ENCODE measurements around the gene MTARC2. TPM values are rescaled to one million over a fixed set of nuclear protein-coding genes. Genes with fewer than 3 reads are reported as not detected.

Gene MTARC2
- total and polyA plus RNA-seq, 10 of the 15 experiments (the other 5 are each of a cell fraction or from before 2014, with no cell fraction given) = 1.9 to 5.5 (median 3.3) TPM

GRCh38 chr1:220819467-220820026, 71.4 kb downstream of the MTARC2 start:
- no peaks in the 10 kb centered on the region for H3K9me3 ChIP-seq (replicated peaks; ENCODE audit: control insufficient read depth, insufficient read depth, low read length)
- in situ Hi-C loops (cut with MboI) = no loop called here
- H3K36me3 ChIP-seq (ENCODE audit: control insufficient read depth in 2 of 2, insufficient read depth in 2 of 2, low read length in 1 of 2) = no peaks in the 10 kb centered on the region
- SMC1A ChIA-PET (ENCODE audit: uncharacterized antibody, unreplicated experiment) = no interaction called here
- intact Hi-C loops (cut with micrococcal nuclease; ENCODE audit: unreplicated experiment) = no loop called here
- DNase-seq (ENCODE audit: low read depth, low spot score) (no peak), ATAC-seq (no peak), FAIRE-seq (no peak)
- WGBS (ENCODE audit: insufficient coverage, insufficient replicate concordance, low lambda C conversion rate, missing lambda C conversion rate) = 0% methylated on average over 1 of the region's 1 CpG
- H2AFZ ChIP-seq (ENCODE audit: control insufficient read depth, low read depth, low read length) = no peak overlapping the region
- no peak overlapping the region for H3K9ac ChIP-seq (ENCODE audit: control insufficient read depth, insufficient read depth, low read length)
- TF ChIP-seq CBFB (IDR thresholded peaks at IDR 0.05; ENCODE audit: low read depth) = no peak
- no peak for TF ChIP-seq MEF2B (IDR thresholded peaks at IDR 0.05; ENCODE audit: partially characterized antibody, poor library complexity, severe bottlenecking)
- no peak for TF ChIP-seq EZH2 (IDR thresholded peaks at IDR 0.05; ENCODE audit: borderline replicate concordance, control insufficient read depth, low read depth, low read length)
- no peak for TF ChIP-seq SUPT20H (IDR thresholded peaks at IDR 0.05; ENCODE audit: borderline replicate concordance, control insufficient read depth, low read depth, low read length)
- no peak for TF ChIP-seq NR2F1 (conservative IDR thresholded peaks at IDR 0.05)
- no peak for TF ChIP-seq JUND (IDR thresholded peaks at IDR 0.05; ENCODE audit: low read depth, low read length)
- TF ChIP-seq ZSCAN29 (IDR thresholded peaks at IDR 0.05) = no peak
- RAD21 ChIA-PET (ENCODE audit: unreplicated experiment) = no interaction called here
- H3K27me3 ChIP-seq (replicated peaks in 1 of 2; ENCODE audit: control insufficient read depth in 2 of 2, insufficient read depth in 2 of 2, low read length in 1 of 2) = no peaks in the 10 kb centered on the region
- CTCF ChIA-PET = interaction anchor here (2.0 kb wide), 1 partner anchor 9 kb away, joined by 11 read pairs; no protein-coding TSS in a partner anchor
- no peaks in the 10 kb centered on the region for H4K20me1 ChIP-seq (ENCODE audit: control insufficient read depth, insufficient read depth)
- H3K27ac ChIP-seq (ENCODE audit: control insufficient read depth, insufficient read depth) = no peak overlapping the region
- H3K79me2 ChIP-seq (ENCODE audit: control insufficient read depth, insufficient read depth, low read length) = no peaks in the 10 kb centered on the region
- BruUV-seq (replicated peaks) = no TSS peak
- POLR2A ChIA-PET = no interaction called here
- H3K4me3 ChIP-seq = no peak overlapping the region
- H3K4me2 ChIP-seq (ENCODE audit: control insufficient read depth, insufficient read depth) = no peak overlapping the region
- no peaks in the 10 kb centered on the region for H3K4me1 ChIP-seq (ENCODE audit: control insufficient read depth, insufficient read depth, low read length)

Measured in GM12878 (cell line).